ENCODE data around the gene NUP160.

GRCh38 chr11:47867823-47868222 is 19.7 kb upstream of the NUP160 start:
- TF ChIP-seq POLR2A (IDR thresholded peaks at IDR 0.05) (no peak), CTCF (IDR thresholded peaks at IDR 0.05) (no peak)
